Endothelial cell of umbilical vein (primary cell): Measurements from ENCODE around the gene SLC6A20. TPM values are rescaled to one million over a fixed set of nuclear protein-coding genes. Genes with fewer than 3 reads are reported as not detected.

ENCODE experiments used
- BruUV-seq: library from RNA; stranded (reverse); fragments of 400-500 nt; replicated peaks from 2 replicates; lab custom pipeline; 2021; lab: Mats Ljungman, UMichigan
- CTCF ChIA-PET: fragments of 300-600, 350-600 bp; sonication (Branson Sonifier 250); formaldehyde crosslinking; loops from one replicate; lab custom pipeline; 2021; ENCODE audit warnings: antibody characterized with exemption, inconsistent platforms; lab: Charles Lee
- POLR2A ChIA-PET: fragments of 300-600, 350-600 bp; sonication (Branson Sonifier 250); formaldehyde crosslinking; loops from one replicate; lab custom pipeline; 2021; ENCODE audit warnings: antibody characterized with exemption, inconsistent platforms; lab: Charles Lee
- DNase-seq: peaks from one replicate; pipeline ENCODE4 v3.0.0-alpha.2; 2011; ENCODE audit warnings: low read depth, low spot score
- FAIRE-seq: peaks from 2 replicates; lab custom pipeline; 2011; peaks lifted over from hg19 to GRCh38; lab: Jason Lieb, UNC
- H2AFZ ChIP-seq: 2 replicates; pipeline ENCODE4 v1.6.0; 2012; ENCODE audit warnings: low read depth, low read length, control low read depth, inconsistent platforms
- H3K27ac ChIP-seq: 2 replicates; pipeline ENCODE4 v1.5.1; 2011; ENCODE audit warnings: low read depth, mild to moderate bottlenecking, control low read depth, low read length, moderate library complexity; ENCODE audit not compliant: insufficient read depth
- H3K27me3 ChIP-seq, 2 experiments: 2 replicates each; pipeline versions ENCODE4 v1.6.0 to v1.6.1; 2011; ENCODE audit warnings: low read length in 2 of 2, mixed read lengths in 1 of 2; ENCODE audit not compliant: control insufficient read depth in 2 of 2, insufficient read depth in 2 of 2
- H3K36me3 ChIP-seq, 2 experiments: 2 replicates in 1 of 2; 3 replicates in 1 of 2; pipeline ENCODE4 v1.5.1; 2011; ENCODE audit warnings: low read length in 2 of 2, mild to moderate bottlenecking in 1 of 2, moderate library complexity in 1 of 2; ENCODE audit not compliant: control insufficient read depth in 2 of 2, insufficient read depth in 2 of 2; ENCODE audit errors: extremely low read depth in 1 of 2
- H3K4me1 ChIP-seq: 3 replicates; pipeline ENCODE4 v1.5.1; 2011; ENCODE audit warnings: mild to moderate bottlenecking, low read length; ENCODE audit not compliant: control insufficient read depth, insufficient read depth; ENCODE audit errors: extremely low read depth
- H3K4me2 ChIP-seq: 2 replicates; pipeline ENCODE4 v1.6.1; 2011; ENCODE audit warnings: low read length, control low read depth, mixed read lengths; ENCODE audit not compliant: insufficient read depth
- H3K4me3 ChIP-seq, 3 experiments: fragments of 200-600 bp in 1 of 3; sonication (generic), shearing (Covaris generic) in 1 of 3; replicated peaks in 1 of 3; 2 replicates each; pipeline ENCODE4 v1.5.1; 2011 to 2016; ENCODE audit warnings: control low read depth in 3 of 3, low read length in 3 of 3, mild to moderate bottlenecking in 2 of 3, inconsistent platforms in 1 of 3, low read depth in 1 of 3, moderate library complexity in 1 of 3; ENCODE audit not compliant: insufficient read depth in 1 of 3
- H3K79me2 ChIP-seq: 2 replicates; pipeline ENCODE4 v1.6.0; 2012; ENCODE audit warnings: low read length, inconsistent platforms; ENCODE audit not compliant: control insufficient read depth, insufficient read depth
- H3K9ac ChIP-seq: replicated peaks from 2 replicates; pipeline ENCODE3; 2011; ENCODE audit warnings: low read length, control low read depth; ENCODE audit not compliant: insufficient read depth; ENCODE audit errors: extremely low read depth
- H3K9me1 ChIP-seq: replicated peaks from 3 replicates; pipeline ENCODE4 v1.6.0; 2011; ENCODE audit warnings: mild to moderate bottlenecking, low read length; ENCODE audit not compliant: control insufficient read depth, insufficient read depth; ENCODE audit errors: extremely low read depth
- H3K9me3 ChIP-seq: replicated peaks from 2 replicates; pipeline ENCODE4 v1.5.1; 2012; ENCODE audit warnings: low read length, inconsistent platforms; ENCODE audit not compliant: control insufficient read depth, insufficient read depth
- H4K20me1 ChIP-seq: replicated peaks from 2 replicates; pipeline ENCODE3; 2011; ENCODE audit warnings: mild to moderate bottlenecking, low read length; ENCODE audit not compliant: control insufficient read depth, insufficient read depth; ENCODE audit errors: extremely low read depth
- CTCF ChIP-seq, 2 donors: IDR thresholded peaks; 1 replicate in 1 of 2; 2 replicates in 1 of 2; pipeline ENCODE4 v1.5.1; 2011; ENCODE audit warnings: low read length in 2 of 2, mild to moderate bottlenecking in 2 of 2, moderate library complexity in 2 of 2, control low read depth in 1 of 2, inconsistent platforms in 1 of 2, low read depth in 1 of 2; ENCODE audit not compliant: insufficient read depth in 1 of 2; ENCODE audit errors: extremely low read depth in 1 of 2
- FOS ChIP-seq: IDR thresholded peaks from 2 replicates; pipeline ENCODE4 v1.6.1; 2011; ENCODE audit warnings: mild to moderate bottlenecking, low read length, moderate library complexity, borderline replicate concordance; ENCODE audit not compliant: insufficient read depth
- JUN ChIP-seq: IDR thresholded peaks from 2 replicates; pipeline ENCODE4 v1.6.1; 2011; ENCODE audit warnings: borderline replicate concordance, low read depth; ENCODE audit not compliant: insufficient read length, insufficient read depth
- POLR2A ChIP-seq: IDR thresholded peaks from 2 replicates; pipeline ENCODE4 v1.6.1; 2012; ENCODE audit warnings: low read depth, mild to moderate bottlenecking, control low read depth, low read length
- POLR2AphosphoS5 ChIP-seq: IDR thresholded peaks from 2 replicates; pipeline ENCODE4 v1.6.1; 2012; ENCODE audit warnings: low read depth, mild to moderate bottlenecking, control low read depth, low read length, moderate library complexity; ENCODE audit not compliant: insufficient read depth
- dilution Hi-C: fragments of 300-500 bp; cut with MboI; formaldehyde crosslinking; loops from one replicate; pipeline ENCODE4 v1.15.0; 2019; ENCODE audit warnings: low sequenced_read_pairs; ENCODE audit not compliant: extremely low pct_ligation_motif_present
- intact Hi-C: fragments of 100-400 bp; cut with micrococcal nuclease; formaldehyde crosslinking; loops from one replicate; pipeline ENCODE4 v1.10.0; 2022
- polyA plus RNA-seq, 4 experiments: library from polyadenylated mRNA; depleted of rRNA in 3 of 4; stranded (reverse) in 3 of 4; unstranded in 1 of 4; fragments of >200 nt; gene quantifications; 2 replicates each; pipeline versions ENCODE4 v1.2.1 to v1.2.3, GENCODE V29; 2011 to 2012; ENCODE audit warnings: missing spikeins in 1 of 4
- total RNA-seq: library from RNA; stranded (reverse); gene quantifications from 2 replicates; pipeline ENCODE4 v1.2.3, GENCODE V29; 2021

The SLC6A20 gene
- total and polyA plus RNA-seq, 2 donors (not counting 3 experiments of a cell fraction or from before 2014, with no cell fraction given), result not detected

GRCh38 chr3:45776301-45776595 is 20.1 kb downstream of the SLC6A20 start:
- BruUV-seq, result no TSS peak
- POLR2A ChIA-PET, result no interaction called here
- Histone ChIP-seq H4K20me1 (no peaks in the 10 kb centered on the region), H3K27ac (no peak overlapping the region), H3K36me3 (no peaks in the 10 kb centered on the region), H3K9me3 (no peaks in the 10 kb centered on the region), H3K79me2 (no peaks in the 10 kb centered on the region), H3K9me1 (no peaks in the 10 kb centered on the region), H3K4me2 (no peak overlapping the region), H3K27me3 (no peaks in the 10 kb centered on the region), H3K9ac (no peak overlapping the region), H3K4me1 (no peaks in the 10 kb centered on the region), H3K4me3 (no peak overlapping the region), H2AFZ (no peak overlapping the region)
- TF ChIP-seq FOS (no peak), POLR2AphosphoS5 (no peak), CTCF (IDR thresholded peaks at IDR 0.05; ENCODE audit: extremely low read depth in 1 of 2, insufficient read depth in 1 of 2, low read depth in 1 of 2, low read length in 2 of 2) (no peak), JUN (no peak), POLR2A (no peak)
- intact Hi-C loops (no loop called here), dilution Hi-C loops (no loop called here)
- CTCF ChIA-PET, result interaction anchor here (0.8 to 2.7 kb wide), 2 partner anchors 11 to 15 kb away, joined by 3 to 8 read pairs; no protein-coding TSS in a partner anchor
- DNase-seq (no peak), FAIRE-seq (no peak)
